HFF-Myc (cell line): Measurements from ENCODE around the gene NLRP5.
"Not testable (repeated sequence)": the region's sequence is repeated elsewhere in the genome, so short reads cannot be mapped to it uniquely, and the experiment has no call there.

Experiments
- DNase-seq: peaks from one replicate; pipeline ENCODE4 v3.0.0-alpha.2; 2011; ENCODE audit warnings: low read depth; ENCODE audit errors: extremely low read depth
- H3K4me3 ChIP-seq: replicated peaks from 2 replicates; pipeline ENCODE4 v1.5.1; 2011; ENCODE audit warnings: low read depth, mild to moderate bottlenecking, control low read depth, low read length
- TF ChIP-seq, protein P1 (sequence below): IDR thresholded peaks from 2 replicates; pipeline ENCODE4 v1.5.1; 2012; ENCODE audit warnings: mild to moderate bottlenecking, low read depth, low read length, control low read depth; ENCODE audit errors: missing control alignments

NLRP5 gene

DNA sequence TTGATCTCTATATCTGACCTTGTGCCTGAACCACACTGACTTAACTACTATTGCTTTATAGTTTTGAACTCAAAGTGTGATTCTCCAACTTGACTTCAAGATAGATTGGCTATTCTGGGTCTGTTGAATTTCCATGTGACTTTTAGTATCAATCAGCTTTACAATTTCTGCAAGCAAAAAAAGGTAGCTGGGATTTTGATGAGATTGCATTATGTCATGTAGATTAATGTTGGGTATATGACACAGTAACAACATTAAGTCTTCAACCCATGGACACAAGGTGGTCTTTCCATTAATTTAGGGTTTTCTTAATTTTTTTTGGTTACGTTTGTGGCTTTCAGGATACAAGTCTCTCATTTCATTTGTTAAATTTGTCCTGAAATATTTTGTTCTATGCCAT is 28.2 kb downstream of the NLRP5 start:
- TF ChIP-seq, protein P1, sequence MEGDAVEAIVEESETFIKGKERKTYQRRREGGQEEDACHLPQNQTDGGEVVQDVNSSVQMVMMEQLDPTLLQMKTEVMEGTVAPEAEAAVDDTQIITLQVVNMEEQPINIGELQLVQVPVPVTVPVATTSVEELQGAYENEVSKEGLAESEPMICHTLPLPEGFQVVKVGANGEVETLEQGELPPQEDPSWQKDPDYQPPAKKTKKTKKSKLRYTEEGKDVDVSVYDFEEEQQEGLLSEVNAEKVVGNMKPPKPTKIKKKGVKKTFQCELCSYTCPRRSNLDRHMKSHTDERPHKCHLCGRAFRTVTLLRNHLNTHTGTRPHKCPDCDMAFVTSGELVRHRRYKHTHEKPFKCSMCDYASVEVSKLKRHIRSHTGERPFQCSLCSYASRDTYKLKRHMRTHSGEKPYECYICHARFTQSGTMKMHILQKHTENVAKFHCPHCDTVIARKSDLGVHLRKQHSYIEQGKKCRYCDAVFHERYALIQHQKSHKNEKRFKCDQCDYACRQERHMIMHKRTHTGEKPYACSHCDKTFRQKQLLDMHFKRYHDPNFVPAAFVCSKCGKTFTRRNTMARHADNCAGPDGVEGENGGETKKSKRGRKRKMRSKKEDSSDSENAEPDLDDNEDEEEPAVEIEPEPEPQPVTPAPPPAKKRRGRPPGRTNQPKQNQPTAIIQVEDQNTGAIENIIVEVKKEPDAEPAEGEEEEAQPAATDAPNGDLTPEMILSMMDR = no peak
- DNase-seq = no peak
- H3K4me3 ChIP-seq = no peak overlapping the region

DNA sequence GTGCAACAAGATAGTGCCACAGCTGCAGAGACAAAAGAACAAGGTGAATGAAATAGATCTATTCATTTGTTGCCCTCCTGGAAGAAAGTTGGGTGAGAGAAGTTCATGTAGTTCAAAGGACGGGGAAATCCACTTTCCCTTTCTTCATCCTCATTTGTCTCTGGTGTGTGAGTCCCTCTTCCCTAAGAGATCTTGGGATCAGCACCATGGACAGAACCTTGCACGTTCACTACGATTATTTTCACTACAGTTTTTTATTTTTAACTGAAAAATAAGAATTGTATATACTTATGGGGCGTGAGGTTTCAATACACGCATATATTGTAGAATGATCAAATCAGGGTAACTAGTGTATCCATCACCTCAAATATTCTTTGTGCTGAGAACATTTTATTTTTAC is 29.2 kb downstream of the NLRP5 start:
- DNase-seq = peak; percentile 4
- TF ChIP-seq, protein P1 = no peak
- H3K4me3 ChIP-seq = no peak overlapping the region

DNA sequence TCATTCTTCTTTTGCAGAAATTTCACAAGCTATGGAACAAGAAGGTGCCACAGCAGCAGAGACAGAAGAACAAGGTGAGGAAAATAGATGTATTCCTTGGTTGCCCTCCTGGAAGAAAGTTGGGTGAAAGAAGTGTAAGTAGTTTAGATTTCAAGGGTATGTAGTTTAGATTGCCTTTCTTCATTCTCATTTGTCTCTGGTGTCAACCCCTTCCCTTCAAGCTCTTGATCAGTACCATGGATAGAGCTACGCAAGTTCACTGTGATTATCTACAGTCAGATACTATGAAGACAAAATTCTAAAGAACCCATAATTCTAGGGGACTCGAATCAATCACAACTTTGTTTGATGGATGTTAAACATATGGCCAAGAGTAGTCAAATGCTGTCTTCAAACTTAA is 32.8 kb downstream of the NLRP5 start:
- DNase-seq, H3K4me3 ChIP-seq: not testable (repeated sequence)

DNA sequence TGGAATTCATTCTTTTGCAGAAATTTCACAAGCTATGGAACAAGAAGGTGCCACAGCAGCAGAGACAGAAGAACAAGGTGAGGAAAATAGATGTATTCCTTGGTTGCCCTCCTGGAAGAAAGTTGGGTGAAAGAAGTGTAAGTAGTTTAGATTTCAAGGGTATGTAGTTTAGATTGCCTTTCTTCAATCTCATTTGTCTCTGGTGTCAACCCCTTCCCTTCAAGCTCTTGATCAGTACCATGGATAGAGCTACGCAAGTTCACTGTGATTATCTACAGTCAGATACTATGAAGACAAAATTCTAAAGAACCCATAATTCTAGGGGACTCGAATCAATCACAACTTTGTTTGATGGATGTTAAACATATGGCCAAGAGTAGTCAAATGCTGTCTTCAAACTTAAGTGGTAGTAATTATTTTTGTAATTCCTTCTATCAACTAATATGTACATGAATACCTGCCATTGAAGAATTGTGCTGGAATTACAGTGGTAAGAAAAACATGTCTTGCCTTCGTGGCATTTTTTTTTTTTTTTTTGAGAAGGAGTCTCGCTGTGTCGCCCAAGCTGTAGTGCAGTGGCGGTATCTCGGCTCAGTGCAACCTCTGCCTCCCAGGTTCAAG is 33.9 kb downstream of the NLRP5 start:
- not testable (repeated sequence) for DNase-seq

DNA sequence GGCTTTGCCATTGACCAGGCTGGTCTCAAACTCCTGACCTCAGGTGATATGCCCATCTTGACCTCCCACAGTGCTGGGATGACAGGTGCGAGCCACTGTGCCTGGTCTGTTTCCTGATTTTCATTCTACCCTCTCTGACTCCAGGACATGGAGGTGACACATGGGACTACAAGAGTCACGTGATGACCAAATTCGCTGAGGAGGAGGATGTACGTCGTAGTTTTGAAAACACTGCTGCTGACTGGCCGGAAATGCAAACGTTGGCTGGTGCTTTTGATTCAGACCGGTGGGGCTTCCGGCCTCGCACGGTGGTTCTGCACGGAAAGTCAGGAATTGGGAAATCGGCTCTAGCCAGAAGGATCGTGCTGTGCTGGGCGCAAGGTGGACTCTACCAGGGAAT is 40.2 kb downstream of the NLRP5 start:
- DNase-seq = no peak
- no peak overlapping the region for H3K4me3 ChIP-seq
- TF ChIP-seq, protein P1 = no peak

More for the DNA sequence above, 33.9 kb downstream of the NLRP5 start:
- not testable (repeated sequence) for H3K4me3 ChIP-seq

DNA sequence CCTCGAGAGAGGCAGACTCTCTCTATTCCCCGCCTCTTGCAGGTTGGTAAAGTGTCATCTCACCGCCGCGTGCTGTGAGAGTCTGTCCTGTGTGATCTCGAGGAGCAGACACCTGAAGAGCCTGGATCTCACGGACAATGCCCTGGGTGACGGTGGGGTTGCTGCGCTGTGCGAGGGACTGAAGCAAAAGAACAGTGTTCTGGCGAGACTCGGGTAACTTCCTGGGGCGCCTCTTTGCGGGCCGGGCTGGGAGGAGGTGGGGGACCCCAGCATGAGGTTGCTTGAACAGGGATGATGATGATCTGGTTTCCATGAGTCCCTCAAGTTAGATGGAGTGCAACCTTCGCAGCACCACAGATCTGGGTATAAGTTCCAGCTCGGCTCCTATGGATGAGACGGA is 67.0 kb downstream of the NLRP5 start:
- no peak for DNase-seq
- TF ChIP-seq, protein P1 = no peak
- no peak overlapping the region for H3K4me3 ChIP-seq

DNA sequence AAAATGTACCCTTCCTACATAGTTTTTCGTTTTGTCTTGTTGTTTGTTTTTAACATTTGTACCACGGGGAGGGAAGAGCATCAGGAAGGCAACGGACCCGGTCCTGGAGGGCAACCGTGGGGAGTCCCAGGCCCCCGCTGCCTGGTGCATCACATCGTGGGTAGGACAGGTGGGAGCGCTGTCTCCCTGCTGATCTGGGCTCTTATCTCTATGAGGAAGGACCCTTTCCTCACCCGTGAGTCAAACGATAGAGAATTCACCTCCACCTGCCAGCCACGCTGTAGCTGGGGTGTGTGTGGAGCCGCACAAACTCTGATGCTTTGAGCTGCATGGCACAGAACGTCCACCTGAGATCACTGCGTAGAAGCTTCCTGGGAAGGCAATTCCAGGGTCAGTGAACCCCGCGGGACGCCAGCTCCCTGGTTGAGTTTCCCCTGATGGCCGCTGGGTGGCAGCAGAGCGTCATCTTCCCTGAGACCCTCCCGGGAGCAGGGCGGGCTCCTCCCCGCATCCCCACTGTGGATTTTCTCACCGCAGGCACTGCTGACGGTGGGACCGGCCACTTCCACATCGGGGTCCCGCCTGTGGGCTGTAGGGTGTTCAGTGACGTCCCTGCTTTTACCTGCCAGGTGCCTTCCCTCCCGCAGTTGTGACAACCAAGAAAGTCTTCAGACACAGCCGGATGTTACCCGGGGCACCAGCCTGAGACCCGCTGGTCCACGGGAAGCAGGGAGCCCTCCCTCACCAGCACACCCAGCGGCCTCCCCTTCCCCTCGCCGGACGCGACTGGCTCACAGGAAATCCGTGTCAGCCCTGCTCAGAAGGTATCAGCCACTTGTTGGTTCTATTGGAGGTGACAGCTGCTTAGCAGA is 79.8 kb downstream of the NLRP5 start:
- no peak for DNase-seq
- TF ChIP-seq, protein P1 = peak; percentile 89
- no peak overlapping the region for H3K4me3 ChIP-seq

DNA sequence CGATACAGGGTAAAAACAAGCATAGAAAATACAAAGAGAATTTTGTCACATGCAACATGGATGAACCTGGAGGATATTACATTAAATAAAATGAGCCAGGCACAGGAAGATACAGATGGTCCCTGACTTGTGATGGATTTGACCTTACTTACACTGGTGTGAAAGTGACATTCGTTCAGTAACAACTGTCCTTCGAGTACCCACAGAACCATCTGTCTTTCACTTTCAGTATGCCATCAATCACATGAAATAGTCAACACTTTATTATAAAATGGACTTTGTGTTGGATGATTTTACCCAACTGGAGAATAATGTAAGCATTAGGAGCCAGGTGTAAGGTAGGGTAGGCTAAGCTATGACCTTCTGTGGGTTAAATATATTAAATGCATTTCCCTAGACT is 83.1 kb downstream of the NLRP5 start:
- TF ChIP-seq, protein P1 = no peak
- DNase-seq = no peak
- no peak overlapping the region for H3K4me3 ChIP-seq
